Measurements from ENCODE around the gene CREB1. TPM values are rescaled to one million over a fixed set of nuclear protein-coding genes. Genes with fewer than 3 reads are reported as not detected.

The CREB1 gene
- total RNA-seq, 1 donor from 2014 or later, result 76.8 TPM

DNA sequence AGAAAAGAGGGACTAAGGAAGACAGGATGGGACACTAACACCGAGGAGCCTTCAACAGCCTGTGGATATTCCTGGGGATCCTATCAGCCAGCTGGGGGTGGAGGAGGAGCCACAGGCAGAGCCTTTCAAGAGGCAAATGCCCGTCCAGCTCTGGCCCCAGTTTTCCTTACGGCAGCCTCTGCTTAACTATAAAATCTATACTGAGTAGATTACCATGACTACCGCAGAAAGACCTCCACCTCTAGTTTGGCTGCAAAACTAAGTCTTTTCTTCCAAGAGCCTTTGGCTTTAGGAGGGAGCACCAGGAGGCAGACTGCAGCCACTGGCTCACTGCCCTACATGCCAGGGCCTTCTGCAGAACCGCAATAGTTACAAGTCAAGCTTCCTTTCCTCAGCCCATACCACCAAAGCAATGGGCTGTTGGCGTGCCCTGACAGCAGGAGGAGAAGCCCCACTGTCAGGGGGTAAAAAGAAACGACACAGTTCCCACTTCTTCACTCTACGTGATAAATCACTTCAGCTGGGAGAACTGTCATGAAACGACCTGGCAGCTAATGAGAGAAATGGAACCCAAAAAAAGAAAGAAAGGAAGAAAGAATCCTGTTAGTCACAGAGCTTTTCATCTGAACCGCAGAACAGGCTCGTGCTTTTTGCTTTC lies 25.1 kb upstream of the CREB1 start:
- DNase-seq (ENCODE audit: low spot score), result no peak
- Mint-ChIP-seq H3K4me3 (ENCODE audit: unreplicated experiment) (no peak overlapping the region), H3K27ac (ENCODE audit: unreplicated experiment) (no peak overlapping the region), H3K36me3 (ENCODE audit: low read depth, unreplicated experiment) (peaks cover 6% of the 10 kb centered on the region), H3K9me3 (ENCODE audit: unreplicated experiment) (no peaks in the 10 kb centered on the region), H3K4me1 (ENCODE audit: unreplicated experiment) (peaks cover 33% of the 10 kb centered on the region), H3K27me3 (ENCODE audit: unreplicated experiment) (peaks cover 2% of the 10 kb centered on the region)
- TF ChIP-seq CTCF (IDR thresholded peaks at IDR 0.05; ENCODE audit: unreplicated experiment), result no peak

DNA sequence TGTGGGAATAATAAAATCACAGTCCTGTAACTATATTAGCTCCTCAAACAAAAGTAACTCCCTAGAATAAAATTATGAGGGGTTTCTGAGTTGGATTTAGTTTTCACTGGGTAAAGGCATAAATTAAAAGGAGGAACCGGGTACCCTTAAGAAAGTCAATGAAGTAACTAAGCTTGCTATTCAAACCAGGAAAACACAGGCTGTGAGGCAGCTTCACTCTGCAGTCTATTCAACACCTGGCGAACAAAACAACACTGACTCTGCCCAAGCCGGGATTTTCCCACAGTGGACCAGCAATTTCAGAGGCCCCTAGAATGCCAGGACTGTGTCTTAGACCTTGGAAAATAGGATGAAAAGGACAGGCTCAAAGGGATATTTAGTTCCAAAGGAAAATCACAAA lies 24.6 kb upstream of the CREB1 start:
- Mint-ChIP-seq H3K36me3 (ENCODE audit: low read depth, unreplicated experiment) (peaks cover 6% of the 10 kb centered on the region), H3K9me3 (ENCODE audit: unreplicated experiment) (no peaks in the 10 kb centered on the region), H3K4me1 (ENCODE audit: unreplicated experiment) (peaks cover 30% of the 10 kb centered on the region), H3K27me3 (ENCODE audit: unreplicated experiment) (no peaks in the 10 kb centered on the region), H3K4me3 (ENCODE audit: unreplicated experiment) (no peak overlapping the region), H3K27ac (ENCODE audit: unreplicated experiment) (peak overlapping the region; percentile 50)
- TF ChIP-seq CTCF (IDR thresholded peaks at IDR 0.05; ENCODE audit: unreplicated experiment), result no peak
- DNase-seq (ENCODE audit: low spot score), result no peak

- no peak overlapping the region for H3K4me3 Mint-ChIP-seq (ENCODE audit: unreplicated experiment)
- no peaks in the 10 kb centered on the region for H3K27me3 Mint-ChIP-seq (ENCODE audit: unreplicated experiment)
- no peak for DNase-seq (ENCODE audit: low spot score)
- peaks cover 26% of the 10 kb centered on the region for H3K4me1 Mint-ChIP-seq (ENCODE audit: unreplicated experiment)
- H3K36me3 Mint-ChIP-seq (ENCODE audit: low read depth, unreplicated experiment), result peaks cover 6% of the 10 kb centered on the region
- TF ChIP-seq CTCF (IDR thresholded peaks at IDR 0.05; ENCODE audit: unreplicated experiment), result no peak
- H3K27ac Mint-ChIP-seq (ENCODE audit: unreplicated experiment), result peak overlapping the region; percentile 20
- H3K9me3 Mint-ChIP-seq (ENCODE audit: unreplicated experiment), result no peaks in the 10 kb centered on the region
Measured at GRCh38 chr2:207505728-207506127, 24.0 kb upstream of the CREB1 start.

GRCh38 chr2:207506426-207506825 lies 23.3 kb upstream of the CREB1 start:
- no peak for TF ChIP-seq CTCF (IDR thresholded peaks at IDR 0.05; ENCODE audit: unreplicated experiment)

DNA sequence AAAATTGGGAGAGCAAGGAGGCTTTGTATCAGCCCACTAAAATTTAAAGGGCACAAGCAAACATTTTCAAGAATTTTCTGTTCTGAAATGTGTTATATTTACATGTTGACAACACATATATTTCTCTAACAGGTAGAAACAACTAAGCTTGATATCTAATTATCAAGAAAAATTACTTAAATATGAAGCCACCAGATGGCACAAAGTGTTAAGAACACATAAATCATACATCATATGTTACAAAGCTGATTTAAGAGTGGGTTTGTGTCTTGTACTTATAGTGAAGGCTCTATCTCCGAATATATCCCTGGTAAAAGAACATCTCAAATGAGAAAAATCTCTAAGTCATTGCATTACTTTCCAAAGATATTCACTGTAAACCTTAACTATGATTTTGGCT lies 19.6 kb upstream of the CREB1 start:
- no peak overlapping the region for H3K4me3 Mint-ChIP-seq (ENCODE audit: unreplicated experiment)
- DNase-seq (ENCODE audit: low spot score), result no peak
- peaks cover 9% of the 10 kb centered on the region for H3K4me1 Mint-ChIP-seq (ENCODE audit: unreplicated experiment)
- no peaks in the 10 kb centered on the region for H3K27me3 Mint-ChIP-seq (ENCODE audit: unreplicated experiment)
- TF ChIP-seq CTCF (IDR thresholded peaks at IDR 0.05; ENCODE audit: unreplicated experiment), result no peak
- H3K9me3 Mint-ChIP-seq (ENCODE audit: unreplicated experiment), result no peaks in the 10 kb centered on the region
- H3K27ac Mint-ChIP-seq (ENCODE audit: unreplicated experiment), result no peak overlapping the region
- H3K36me3 Mint-ChIP-seq (ENCODE audit: low read depth, unreplicated experiment), result no peaks in the 10 kb centered on the region

More at GRCh38 chr2:207506426-207506825, 23.3 kb upstream of the CREB1 start:
- no peaks in the 10 kb centered on the region for H3K9me3 Mint-ChIP-seq (ENCODE audit: unreplicated experiment)
- no peak overlapping the region for H3K4me3 Mint-ChIP-seq (ENCODE audit: unreplicated experiment)
- no peaks in the 10 kb centered on the region for H3K27me3 Mint-ChIP-seq (ENCODE audit: unreplicated experiment)
- no peak overlapping the region for H3K27ac Mint-ChIP-seq (ENCODE audit: unreplicated experiment)
- no peak for DNase-seq (ENCODE audit: low spot score)
- peaks cover 26% of the 10 kb centered on the region for H3K4me1 Mint-ChIP-seq (ENCODE audit: unreplicated experiment)
- peaks cover 6% of the 10 kb centered on the region for H3K36me3 Mint-ChIP-seq (ENCODE audit: low read depth, unreplicated experiment)

Measured in endothelial cell (in vitro differentiated cells).